ENCODE results near the gene BSPH1.

DNA sequence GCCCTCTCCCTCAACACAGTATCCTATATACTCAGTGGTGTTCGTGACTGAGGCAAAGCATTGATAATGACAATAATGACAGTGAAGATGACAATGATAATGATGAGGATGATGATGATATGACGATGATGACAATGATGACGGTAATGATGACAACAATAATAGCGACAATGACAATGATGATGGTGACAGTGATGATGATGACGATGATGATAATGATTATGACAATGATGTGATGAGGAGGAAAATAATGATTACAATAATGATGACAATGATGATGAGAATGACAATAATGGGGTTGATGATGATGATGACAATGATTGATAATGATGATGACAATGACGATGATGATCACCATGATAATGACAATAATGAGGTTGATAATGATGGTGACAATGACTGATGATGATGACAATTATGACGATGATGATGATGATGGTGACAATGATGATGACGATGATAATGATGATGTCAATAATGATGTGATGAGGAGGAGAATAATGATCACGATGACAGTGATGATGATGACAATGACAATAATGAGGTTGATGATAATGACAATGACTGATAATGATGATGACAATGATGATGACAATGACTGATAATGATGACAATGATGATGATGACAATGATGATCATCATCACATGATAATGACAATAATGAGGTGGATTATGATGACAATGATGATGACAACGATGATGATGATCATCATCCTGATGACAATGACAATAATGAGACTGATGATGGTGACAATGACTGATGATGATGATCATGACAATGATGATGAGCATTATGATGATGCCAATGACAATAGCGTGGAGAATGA, 19.2 kb upstream of the BSPH1 start:
- no peak for TF ChIP-seq POLR2A (IDR thresholded peaks at IDR 0.05; ENCODE audit: insufficient read depth in 1 of 2, low read depth in 2 of 2, low read length in 2 of 2)
- no peak for TF ChIP-seq EZH2 (conservative IDR thresholded peaks at IDR 0.05; ENCODE audit: low read depth, low read length)
- TF ChIP-seq, protein P1, sequence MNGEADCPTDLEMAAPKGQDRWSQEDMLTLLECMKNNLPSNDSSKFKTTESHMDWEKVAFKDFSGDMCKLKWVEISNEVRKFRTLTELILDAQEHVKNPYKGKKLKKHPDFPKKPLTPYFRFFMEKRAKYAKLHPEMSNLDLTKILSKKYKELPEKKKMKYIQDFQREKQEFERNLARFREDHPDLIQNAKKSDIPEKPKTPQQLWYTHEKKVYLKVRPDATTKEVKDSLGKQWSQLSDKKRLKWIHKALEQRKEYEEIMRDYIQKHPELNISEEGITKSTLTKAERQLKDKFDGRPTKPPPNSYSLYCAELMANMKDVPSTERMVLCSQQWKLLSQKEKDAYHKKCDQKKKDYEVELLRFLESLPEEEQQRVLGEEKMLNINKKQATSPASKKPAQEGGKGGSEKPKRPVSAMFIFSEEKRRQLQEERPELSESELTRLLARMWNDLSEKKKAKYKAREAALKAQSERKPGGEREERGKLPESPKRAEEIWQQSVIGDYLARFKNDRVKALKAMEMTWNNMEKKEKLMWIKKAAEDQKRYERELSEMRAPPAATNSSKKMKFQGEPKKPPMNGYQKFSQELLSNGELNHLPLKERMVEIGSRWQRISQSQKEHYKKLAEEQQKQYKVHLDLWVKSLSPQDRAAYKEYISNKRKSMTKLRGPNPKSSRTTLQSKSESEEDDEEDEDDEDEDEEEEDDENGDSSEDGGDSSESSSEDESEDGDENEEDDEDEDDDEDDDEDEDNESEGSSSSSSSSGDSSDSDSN (CRISPR knock-in tag; IDR thresholded peaks at IDR 0.05): no peak
- TF ChIP-seq, protein P2, sequence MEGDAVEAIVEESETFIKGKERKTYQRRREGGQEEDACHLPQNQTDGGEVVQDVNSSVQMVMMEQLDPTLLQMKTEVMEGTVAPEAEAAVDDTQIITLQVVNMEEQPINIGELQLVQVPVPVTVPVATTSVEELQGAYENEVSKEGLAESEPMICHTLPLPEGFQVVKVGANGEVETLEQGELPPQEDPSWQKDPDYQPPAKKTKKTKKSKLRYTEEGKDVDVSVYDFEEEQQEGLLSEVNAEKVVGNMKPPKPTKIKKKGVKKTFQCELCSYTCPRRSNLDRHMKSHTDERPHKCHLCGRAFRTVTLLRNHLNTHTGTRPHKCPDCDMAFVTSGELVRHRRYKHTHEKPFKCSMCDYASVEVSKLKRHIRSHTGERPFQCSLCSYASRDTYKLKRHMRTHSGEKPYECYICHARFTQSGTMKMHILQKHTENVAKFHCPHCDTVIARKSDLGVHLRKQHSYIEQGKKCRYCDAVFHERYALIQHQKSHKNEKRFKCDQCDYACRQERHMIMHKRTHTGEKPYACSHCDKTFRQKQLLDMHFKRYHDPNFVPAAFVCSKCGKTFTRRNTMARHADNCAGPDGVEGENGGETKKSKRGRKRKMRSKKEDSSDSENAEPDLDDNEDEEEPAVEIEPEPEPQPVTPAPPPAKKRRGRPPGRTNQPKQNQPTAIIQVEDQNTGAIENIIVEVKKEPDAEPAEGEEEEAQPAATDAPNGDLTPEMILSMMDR (CRISPR knock-in tag; IDR thresholded peaks at IDR 0.05): no peak
- TF ChIP-seq, protein P3, sequence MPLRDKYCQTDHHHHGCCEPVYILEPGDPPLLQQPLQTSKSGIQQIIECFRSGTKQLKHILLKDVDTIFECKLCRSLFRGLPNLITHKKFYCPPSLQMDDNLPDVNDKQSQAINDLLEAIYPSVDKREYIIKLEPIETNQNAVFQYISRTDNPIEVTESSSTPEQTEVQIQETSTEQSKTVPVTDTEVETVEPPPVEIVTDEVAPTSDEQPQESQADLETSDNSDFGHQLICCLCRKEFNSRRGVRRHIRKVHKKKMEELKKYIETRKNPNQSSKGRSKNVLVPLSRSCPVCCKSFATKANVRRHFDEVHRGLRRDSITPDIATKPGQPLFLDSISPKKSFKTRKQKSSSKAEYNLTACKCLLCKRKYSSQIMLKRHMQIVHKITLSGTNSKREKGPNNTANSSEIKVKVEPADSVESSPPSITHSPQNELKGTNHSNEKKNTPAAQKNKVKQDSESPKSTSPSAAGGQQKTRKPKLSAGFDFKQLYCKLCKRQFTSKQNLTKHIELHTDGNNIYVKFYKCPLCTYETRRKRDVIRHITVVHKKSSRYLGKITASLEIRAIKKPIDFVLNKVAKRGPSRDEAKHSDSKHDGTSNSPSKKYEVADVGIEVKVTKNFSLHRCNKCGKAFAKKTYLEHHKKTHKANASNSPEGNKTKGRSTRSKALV (CRISPR knock-in tag; IDR thresholded peaks at IDR 0.05): no peak
- no peak for TF ChIP-seq ZNF737 (CRISPR knock-in tag; IDR thresholded peaks at IDR 0.05; ENCODE audit: borderline replicate concordance)
- no peak for TF ChIP-seq DMAP1 (CRISPR knock-in tag; IDR thresholded peaks at IDR 0.05)
